Upper lobe of left lung (tissue), 6 donors: ENCODE measurements around the gene JPT1. TPM values are rescaled to one million over a fixed set of nuclear protein-coding genes. Genes with fewer than 3 reads are reported as not detected.
A peak's percentile ranks its signal among the peaks of the same experiment; 100 is the strongest.
"Not testable (repeated sequence)": the region's sequence is repeated elsewhere in the genome, so short reads cannot be mapped to it uniquely, and the experiment has no call there.

Experiments used
- ATAC-seq, 2 donors: fragments of 200-7000 bp; cut with Tn5 transposase; one replicate each; pipeline ENCODE4 v1.9.1; 2022; ENCODE audit warnings: mild to moderate bottlenecking in 2 of 2, moderate library complexity in 2 of 2; ENCODE audit not compliant: low FRiP score in 2 of 2
- DNase-seq, 2 donors: peaks; one replicate each; pipeline ENCODE4 v3.0.0-alpha.2; 2019 to 2020
- H3K27ac ChIP-seq, 4 donors: fragments of 200-600 bp; sonication (generic); one replicate each; pipeline ENCODE4 v1.5.1; 2016 to 2019
- H3K27me3 ChIP-seq, 4 donors: fragments of 200-600 bp; sonication (generic); one replicate each; pipeline ENCODE4 v1.5.1; 2017 to 2019
- H3K36me3 ChIP-seq, 4 donors: fragments of 200-600 bp; sonication (generic); one replicate each; pipeline ENCODE4 v1.5.1; 2016 to 2019
- H3K4me1 ChIP-seq, 4 donors: fragments of 200-600 bp; sonication (generic); one replicate each; pipeline ENCODE4 v1.5.1; 2018 to 2019
- H3K4me3 ChIP-seq, 4 donors: fragments of 200-600 bp; sonication (generic); one replicate each; pipeline ENCODE4 v1.5.1; 2017 to 2019; ENCODE audit warnings: mild to moderate bottlenecking in 2 of 4, moderate library complexity in 1 of 4
- H3K9me3 ChIP-seq, 4 donors: fragments of 200-600 bp; sonication (generic); one replicate each; pipeline ENCODE4 v1.5.1; 2018 to 2019
- EP300 ChIP-seq, 4 donors: sonication (generic); formaldehyde crosslinking; IDR thresholded peaks; one replicate each; pipeline ENCODE4 v1.5.1; 2017; ENCODE audit warnings: antibody characterized with exemption in 4 of 4, control low read depth in 2 of 4
- POLR2A ChIP-seq, 4 donors: fragments of 450-650 bp; IDR thresholded peaks; one replicate each; pipeline ENCODE4 v1.5.1; 2016 to 2017; ENCODE audit warnings: antibody characterized with exemption in 4 of 4, mild to moderate bottlenecking in 2 of 4
- POLR2AphosphoS5 ChIP-seq, 2 donors: sonication (generic); formaldehyde crosslinking; IDR thresholded peaks; one replicate each; pipeline ENCODE4 v1.5.1; 2017; ENCODE audit warnings: antibody characterized with exemption in 2 of 2
- WGBS, 2 donors: methylation state at CpG; one replicate each; pipeline ENCODE4 v1.1.5; 2017 to 2018; 5-methylcytosine and 5-hydroxymethylcytosine counted together
- total RNA-seq, 6 donors: library from RNA; depleted of rRNA in 4 of 6; stranded (reverse); fragments of >200 nt in 4 of 6; gene quantifications; one replicate each; pipeline versions ENCODE4 v1.1.0 to v1.2.1, GENCODE V29; 2016 to 2021
- TF ChIP-seq, protein P1 (sequence below), 6 experiments: fragments of 450-650 bp in 4 of 6; fragments of 200-600 bp in 2 of 6; sonication (generic) in 2 of 6; IDR thresholded peaks; one replicate each; pipeline ENCODE4 v1.5.1; 2016 to 2019; ENCODE audit warnings: antibody characterized with exemption in 6 of 6
- donor health status: DM: no; HTN: no; CAD: no; lungs with moderate emphysema.
- donor health status: DM: no; HTN: yes; CAD: no; lungs with severe emphysema.

JPT1 gene
- total RNA-seq, 6 donors from 2014 or later, result 44.0 to 118 (median 70.1) TPM

DNA sequence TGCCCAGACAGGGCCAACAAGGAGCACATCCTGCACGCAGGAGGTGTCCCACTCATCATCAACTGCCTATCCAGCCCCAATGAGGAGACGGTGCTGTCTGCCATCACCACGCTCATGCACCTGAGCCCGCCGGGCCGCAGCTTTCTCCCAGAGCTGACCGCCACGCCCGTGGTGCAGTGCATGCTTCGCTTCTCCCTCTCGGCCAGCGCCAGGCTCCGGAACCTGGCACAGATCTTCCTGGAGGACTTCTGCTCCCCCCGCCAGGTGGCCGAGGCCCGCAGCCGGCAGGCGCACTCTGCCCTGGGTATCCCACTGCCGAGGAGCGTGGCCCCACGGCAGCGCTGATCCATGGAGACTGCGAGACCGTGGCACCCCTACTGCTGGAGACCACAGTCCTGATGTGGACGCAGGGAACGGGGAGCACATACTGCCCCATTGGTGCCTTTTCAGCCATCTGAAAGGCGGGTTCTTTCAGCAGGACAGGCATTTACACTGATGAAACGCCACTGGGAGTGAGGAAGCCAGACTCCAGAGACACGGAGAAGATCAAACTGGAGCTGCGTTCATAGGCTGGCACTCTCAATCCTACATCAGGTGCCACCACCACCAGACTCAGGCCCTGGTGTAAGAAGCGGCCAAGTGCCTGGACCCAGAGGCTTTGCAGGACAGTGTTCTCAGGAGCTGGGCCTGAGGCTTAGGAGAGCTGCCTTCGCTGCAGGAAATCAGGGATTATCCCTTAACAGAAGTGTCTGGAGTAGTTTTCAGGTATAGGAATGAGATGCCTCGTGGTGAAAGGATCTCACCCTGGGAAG is 25.4 kb downstream of the JPT1 start:
- no peak for ATAC-seq

DNA sequence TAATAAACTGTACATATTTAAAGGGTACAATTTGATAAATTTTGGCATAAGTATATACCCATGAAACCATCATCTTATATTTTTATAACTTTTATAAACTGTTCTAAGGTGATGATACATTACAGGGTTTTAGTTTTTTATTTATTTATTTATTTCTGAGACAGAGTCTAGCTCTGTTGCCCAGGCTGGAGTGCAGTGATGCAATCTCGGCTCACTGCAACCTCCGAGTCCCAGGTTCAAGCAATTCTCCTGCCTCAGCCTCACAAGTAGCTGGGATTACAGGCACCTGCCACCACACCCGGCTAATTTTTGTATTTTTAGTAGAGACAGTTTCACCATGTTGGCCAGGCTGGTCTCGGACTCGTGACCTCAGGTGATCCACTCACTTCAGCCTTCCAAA is 26.4 kb downstream of the JPT1 start:
- DNase-seq, H3K4me3 ChIP-seq, H3K9me3 ChIP-seq, H3K27me3 ChIP-seq, ATAC-seq: not testable (repeated sequence)
- peak overlapping the region in 1 of 4 donors; percentile 21 for H3K27ac ChIP-seq
- 88 to 89% methylated on average over 5 of the region's 5 CpGs for WGBS, 2 donors
- peaks cover 0 to 20% (median 9%) of the 10 kb centered on the region in 4 donors for H3K36me3 ChIP-seq
- H3K4me1 ChIP-seq, result peaks cover 29 to 53% (median 40%) of the 10 kb centered on the region in 4 donors

More for the DNA sequence above, 25.4 kb downstream of the JPT1 start:
- 95 to 100% methylated on average over 3 to 33 of the region's 33 CpGs for WGBS, 2 donors
- no peak overlapping the region for H3K4me3 ChIP-seq
- peaks cover 28 to 48% (median 36%) of the 10 kb centered on the region in 4 donors for H3K4me1 ChIP-seq
- peaks cover 0 to 20% (median 9%) of the 10 kb centered on the region in 4 donors for H3K36me3 ChIP-seq
- no peaks in the 10 kb centered on the region for H3K27me3 ChIP-seq
- H3K27ac ChIP-seq, result peak overlapping the region in 1 of 4 donors; percentile 21
- no peaks in the 10 kb centered on the region for H3K9me3 ChIP-seq
- peak in 1 of 2 donors; percentile 73 for DNase-seq
- no peak for TF ChIP-seq POLR2A (IDR thresholded peaks at IDR 0.05)
- TF ChIP-seq, protein P1, sequence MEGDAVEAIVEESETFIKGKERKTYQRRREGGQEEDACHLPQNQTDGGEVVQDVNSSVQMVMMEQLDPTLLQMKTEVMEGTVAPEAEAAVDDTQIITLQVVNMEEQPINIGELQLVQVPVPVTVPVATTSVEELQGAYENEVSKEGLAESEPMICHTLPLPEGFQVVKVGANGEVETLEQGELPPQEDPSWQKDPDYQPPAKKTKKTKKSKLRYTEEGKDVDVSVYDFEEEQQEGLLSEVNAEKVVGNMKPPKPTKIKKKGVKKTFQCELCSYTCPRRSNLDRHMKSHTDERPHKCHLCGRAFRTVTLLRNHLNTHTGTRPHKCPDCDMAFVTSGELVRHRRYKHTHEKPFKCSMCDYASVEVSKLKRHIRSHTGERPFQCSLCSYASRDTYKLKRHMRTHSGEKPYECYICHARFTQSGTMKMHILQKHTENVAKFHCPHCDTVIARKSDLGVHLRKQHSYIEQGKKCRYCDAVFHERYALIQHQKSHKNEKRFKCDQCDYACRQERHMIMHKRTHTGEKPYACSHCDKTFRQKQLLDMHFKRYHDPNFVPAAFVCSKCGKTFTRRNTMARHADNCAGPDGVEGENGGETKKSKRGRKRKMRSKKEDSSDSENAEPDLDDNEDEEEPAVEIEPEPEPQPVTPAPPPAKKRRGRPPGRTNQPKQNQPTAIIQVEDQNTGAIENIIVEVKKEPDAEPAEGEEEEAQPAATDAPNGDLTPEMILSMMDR (IDR thresholded peaks at IDR 0.05), result no peak
- no peak for TF ChIP-seq POLR2AphosphoS5 (IDR thresholded peaks at IDR 0.05)
- no peak for TF ChIP-seq EP300 (IDR thresholded peaks at IDR 0.05)

DNA sequence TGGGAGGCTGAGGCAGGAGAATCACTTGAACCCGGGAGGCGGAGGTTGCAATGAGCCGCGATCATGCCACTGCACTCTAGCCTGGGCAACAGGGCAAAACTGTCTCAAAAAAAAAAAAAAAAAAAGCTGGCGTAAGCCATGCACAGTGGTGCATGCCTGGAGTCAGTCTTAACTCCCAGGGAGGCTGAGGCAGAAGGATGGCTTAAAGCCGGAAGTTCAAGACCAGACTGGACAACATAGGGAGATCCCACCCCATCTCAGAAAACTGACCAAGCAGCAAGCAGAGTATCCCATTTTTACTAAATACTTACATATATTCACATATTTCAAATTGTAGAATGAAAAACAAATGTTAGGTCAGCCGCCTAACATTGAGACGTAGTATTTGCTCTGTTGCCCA is 27.4 kb downstream of the JPT1 start:
- H3K27me3 ChIP-seq, result no peaks in the 10 kb centered on the region
- 92 to 98% methylated on average over 8 of the region's 8 CpGs for WGBS, 2 donors
- no peak for ATAC-seq
- H3K36me3 ChIP-seq, result peaks cover 0 to 20% (median 9%) of the 10 kb centered on the region in 4 donors
- H3K9me3 ChIP-seq, result no peaks in the 10 kb centered on the region
- no peak overlapping the region for H3K4me3 ChIP-seq
- TF ChIP-seq POLR2AphosphoS5 (IDR thresholded peaks at IDR 0.05), result no peak
- peaks cover 25 to 50% (median 35%) of the 10 kb centered on the region in 4 donors for H3K4me1 ChIP-seq
- DNase-seq, result no peak
- peak overlapping the region in 1 of 4 donors; percentile 5 for H3K27ac ChIP-seq

DNA sequence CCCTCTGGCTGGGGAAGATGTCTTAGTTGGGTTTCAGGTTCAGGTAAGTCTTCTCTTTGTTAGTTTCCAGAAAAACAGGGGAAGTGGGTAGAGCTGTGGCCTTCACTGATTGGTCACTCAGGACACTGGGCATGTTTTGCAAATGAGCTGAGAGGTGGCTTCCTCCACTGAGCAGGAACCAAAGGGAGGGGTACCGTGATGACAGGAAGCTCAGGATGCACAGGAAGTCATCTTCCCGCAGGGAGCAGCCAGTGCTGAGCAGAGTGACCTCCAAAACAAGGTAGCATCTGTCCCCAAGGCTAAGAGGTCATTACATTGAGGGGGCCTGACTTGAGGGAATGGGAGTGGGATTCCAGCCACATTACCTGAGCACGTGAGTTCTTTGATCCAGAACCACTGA is 28.3 kb downstream of the JPT1 start:
- Histone ChIP-seq H3K4me1 (peaks cover 24 to 46% (median 32%) of the 10 kb centered on the region in 4 donors), H3K36me3 (peaks cover 0 to 22% (median 10%) of the 10 kb centered on the region in 4 donors), H3K4me3 (no peak overlapping the region), H3K9me3 (no peaks in the 10 kb centered on the region), H3K27me3 (no peaks in the 10 kb centered on the region), H3K27ac (peak overlapping the region; percentile 45 to 95 (median 84))
- no peak for TF ChIP-seq POLR2A (IDR thresholded peaks at IDR 0.05)
- TF ChIP-seq, protein P1 (IDR thresholded peaks at IDR 0.05), result no peak
- no peak for TF ChIP-seq EP300 (IDR thresholded peaks at IDR 0.05)
- no peak for TF ChIP-seq POLR2AphosphoS5 (IDR thresholded peaks at IDR 0.05)
- 54 to 57% methylated on average over 3 of the region's 3 CpGs for WGBS, 2 donors
- ATAC-seq (no peak), DNase-seq (no peak)

DNA sequence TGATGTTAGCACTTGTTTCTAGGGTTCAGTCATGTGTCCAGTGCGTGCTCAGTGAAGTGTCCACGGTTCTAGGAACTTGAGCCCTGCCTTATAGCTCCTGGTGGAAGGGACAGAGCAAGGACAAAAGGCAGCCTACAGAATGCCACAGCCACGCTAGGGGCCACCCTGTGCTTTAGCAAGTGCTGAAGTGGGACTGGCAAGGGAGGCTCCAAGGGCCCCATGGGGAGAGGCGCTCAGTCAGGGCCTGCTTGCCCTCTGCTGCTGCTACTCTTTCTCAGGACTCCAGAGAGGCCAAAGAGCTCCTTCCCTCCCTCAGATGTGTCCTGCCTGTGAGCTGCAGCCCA is 29.5 kb downstream of the JPT1 start:
- no peaks in the 10 kb centered on the region for H3K9me3 ChIP-seq
- no peak for DNase-seq
- TF ChIP-seq, protein P1 (IDR thresholded peaks at IDR 0.05), result no peak
- TF ChIP-seq POLR2A (IDR thresholded peaks at IDR 0.05), result peak in 1 of 4 donors; percentile 1

More for the DNA sequence above, 29.5 kb downstream of the JPT1 start:
- peaks cover 16 to 37% (median 27%) of the 10 kb centered on the region in 4 donors for H3K4me1 ChIP-seq
- H3K27ac ChIP-seq, result peak overlapping the region; percentile 81 to 95 (median 84)
- H3K27me3 ChIP-seq, result no peaks in the 10 kb centered on the region
- peaks cover 0 to 26% (median 7%) of the 10 kb centered on the region in 4 donors for H3K36me3 ChIP-seq
- H3K4me3 ChIP-seq, result no peak overlapping the region
- no peak for ATAC-seq
- WGBS, 2 donors, result 90% methylated on average over 2 to 4 of the region's 4 CpGs
